GM18868 (cell line): ENCODE results near the gene HYDIN.
"Not testable (repeated sequence)": the region's sequence is repeated elsewhere in the genome, so short reads cannot be mapped to it uniquely, and the experiment has no call there.

ENCODE experiments used
- ATAC-seq: cut with Tn5 transposase; IDR thresholded peaks from one replicate; pipeline ENCODE4 v1.9.1; 2021; ENCODE audit warnings: mild to moderate bottlenecking, moderate library complexity; ENCODE audit not compliant: unreplicated experiment

Gene HYDIN

DNA sequence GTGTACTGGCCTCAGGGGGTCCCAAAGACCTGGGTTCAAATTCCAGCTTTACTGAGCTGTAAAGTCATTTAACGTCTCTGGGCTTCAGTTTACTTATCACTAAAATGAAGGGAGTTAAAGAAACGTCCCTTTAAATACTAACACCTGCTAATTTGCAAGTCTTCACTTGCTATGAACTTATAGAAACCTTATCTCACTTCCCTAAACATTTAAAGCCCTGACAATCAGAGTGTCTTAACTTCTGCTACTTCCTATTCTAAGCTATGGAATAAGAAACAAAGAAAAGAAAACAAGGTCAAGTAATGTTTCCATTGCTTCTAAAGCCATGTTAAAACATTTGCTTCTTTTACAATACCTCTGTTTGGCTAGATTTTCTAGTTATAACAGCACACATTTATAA lies 87.3 kb downstream of the HYDIN start:
- not testable (repeated sequence) for ATAC-seq

DNA sequence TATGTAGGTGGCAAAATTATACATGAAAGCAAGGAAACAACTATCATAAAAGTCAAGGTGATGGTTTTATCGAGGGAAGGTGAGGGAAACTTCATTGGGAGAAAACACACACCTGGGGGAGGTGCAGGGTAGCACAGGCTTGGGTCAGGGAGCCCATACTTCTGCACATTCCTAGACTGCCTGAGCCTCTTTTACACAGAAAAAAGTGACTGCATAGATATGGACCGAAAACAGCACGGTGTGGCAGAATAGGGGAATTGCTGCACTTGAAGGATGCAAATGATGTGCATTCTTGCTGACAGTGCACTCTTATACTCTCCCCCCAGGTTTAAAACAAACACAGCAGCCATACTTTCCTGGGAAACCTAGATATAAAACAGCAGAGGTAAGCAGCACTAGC lies 120.0 kb downstream of the HYDIN start:
- ATAC-seq, result not testable (repeated sequence)

DNA sequence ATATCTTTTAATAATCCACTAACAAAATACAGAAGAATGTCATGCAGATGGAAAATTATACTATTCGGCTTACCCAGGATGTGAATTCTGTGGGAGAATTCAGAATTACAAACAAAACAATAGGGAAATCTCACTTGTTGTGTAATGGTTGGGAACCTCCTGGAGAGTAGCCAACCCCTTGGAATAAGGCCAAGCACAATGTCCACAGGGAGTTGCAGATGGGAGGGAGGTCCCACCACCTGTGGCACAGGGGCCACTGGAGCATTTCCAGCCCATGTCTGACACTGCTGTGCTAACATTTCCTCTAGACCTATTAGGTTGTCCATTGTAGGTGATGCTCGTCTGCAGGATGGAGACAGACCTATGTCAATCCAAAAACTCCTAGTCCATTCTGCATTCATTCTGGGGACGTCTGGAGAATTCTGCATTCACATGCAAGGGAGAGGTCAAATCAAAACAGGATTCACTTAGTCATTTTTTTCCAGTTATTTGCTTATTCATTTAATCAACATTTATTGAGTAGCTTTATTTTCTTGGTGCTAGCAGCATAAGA lies 120.8 kb downstream of the HYDIN start:
- ATAC-seq, result not testable (repeated sequence)

DNA sequence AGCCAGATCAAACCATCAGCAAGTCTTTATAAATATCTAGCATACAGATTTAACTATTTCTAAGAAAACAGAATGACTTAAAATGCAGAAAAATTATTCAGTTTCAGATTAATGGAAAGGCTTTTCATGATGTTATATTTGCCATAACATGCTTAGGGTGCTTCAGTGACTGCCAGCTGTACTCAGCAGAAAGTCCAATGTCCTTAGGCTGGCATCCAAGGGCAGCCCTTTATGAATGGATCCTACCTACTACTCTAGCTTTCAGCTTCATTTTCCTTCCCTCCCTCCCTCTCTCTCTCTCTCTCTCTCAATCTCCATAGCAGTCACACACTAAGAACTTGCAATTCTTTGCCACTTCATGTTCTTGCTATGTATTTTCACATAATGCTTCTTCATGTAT lies 124.6 kb downstream of the HYDIN start:
- not testable (repeated sequence) for ATAC-seq

DNA sequence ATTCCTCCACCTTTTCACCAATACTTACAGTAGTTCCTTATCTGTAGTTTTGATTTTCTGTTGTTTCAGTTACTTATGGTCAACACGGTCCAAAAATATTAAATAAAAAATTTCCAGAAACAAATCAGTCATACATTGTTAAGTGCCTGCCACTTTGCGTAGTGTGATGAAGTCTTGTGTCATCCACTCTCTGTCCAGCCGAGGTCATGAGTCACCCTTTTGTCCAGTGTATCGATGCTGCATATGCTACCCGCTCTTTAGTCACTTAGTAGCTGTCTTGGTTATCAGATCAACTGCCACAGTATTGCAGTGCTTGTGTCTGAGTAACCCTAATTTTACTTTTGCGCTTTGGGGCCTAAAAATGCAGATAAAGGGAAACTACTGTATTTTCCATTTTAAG lies 146.9 kb downstream of the HYDIN start:
- ATAC-seq, result not testable (repeated sequence)

DNA sequence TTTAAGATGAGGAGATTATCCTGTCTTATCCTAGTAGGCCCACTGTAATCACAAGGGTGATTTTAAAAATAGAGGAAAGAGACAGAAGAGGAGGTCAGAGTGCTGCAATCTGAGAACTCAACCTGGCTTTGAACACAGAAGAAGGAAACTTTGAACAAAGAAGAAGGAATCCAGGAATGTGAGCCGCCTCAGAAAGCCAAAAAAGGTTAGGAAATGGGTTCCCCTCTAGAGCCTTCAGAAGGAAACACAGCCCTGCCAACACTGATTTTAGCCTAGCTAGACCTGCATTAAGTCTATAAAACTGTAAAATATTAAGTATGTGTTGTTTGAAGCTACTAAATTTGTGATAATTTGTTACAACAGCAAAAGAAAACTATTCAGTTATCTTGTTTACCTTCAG lies 149.7 kb downstream of the HYDIN start:
- not testable (repeated sequence) for ATAC-seq

DNA sequence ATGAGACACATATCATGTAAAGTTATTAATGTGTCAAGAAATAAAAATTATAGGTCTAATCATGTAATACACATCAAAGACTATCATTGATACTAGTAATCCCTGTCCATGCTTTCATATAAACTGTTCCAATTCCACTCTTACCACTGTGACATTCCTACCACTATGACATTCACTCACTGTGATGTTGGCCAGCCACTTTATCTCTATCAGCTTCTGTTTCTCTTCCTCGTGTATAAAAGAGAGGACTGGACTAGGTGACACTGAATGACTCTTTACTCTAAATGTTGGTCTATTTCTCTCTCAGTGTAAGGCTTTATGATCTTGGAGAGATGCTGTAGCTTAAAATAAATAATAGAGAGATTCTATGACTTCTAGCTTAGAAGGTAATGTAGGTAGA lies 150.3 kb downstream of the HYDIN start:
- not testable (repeated sequence) for ATAC-seq

DNA sequence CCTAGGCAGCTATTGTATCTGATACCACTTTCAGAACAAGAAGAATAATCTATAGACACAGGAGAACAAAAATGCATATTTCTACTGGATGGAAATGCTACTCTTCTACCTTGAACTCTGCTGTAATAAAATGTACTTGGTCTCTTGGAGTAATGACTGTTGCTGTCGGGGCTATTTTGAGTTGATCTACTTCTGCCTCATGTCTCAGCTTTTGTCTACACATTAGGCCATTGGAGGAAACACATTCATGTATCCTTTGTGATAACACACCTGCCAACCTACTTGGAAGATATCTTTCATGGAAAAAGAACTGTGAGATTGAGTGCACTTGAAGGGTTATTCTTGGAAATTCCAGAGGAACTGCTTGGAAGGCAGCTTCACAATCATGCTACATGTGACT lies 159.9 kb downstream of the HYDIN start:
- ATAC-seq, result not testable (repeated sequence)

DNA sequence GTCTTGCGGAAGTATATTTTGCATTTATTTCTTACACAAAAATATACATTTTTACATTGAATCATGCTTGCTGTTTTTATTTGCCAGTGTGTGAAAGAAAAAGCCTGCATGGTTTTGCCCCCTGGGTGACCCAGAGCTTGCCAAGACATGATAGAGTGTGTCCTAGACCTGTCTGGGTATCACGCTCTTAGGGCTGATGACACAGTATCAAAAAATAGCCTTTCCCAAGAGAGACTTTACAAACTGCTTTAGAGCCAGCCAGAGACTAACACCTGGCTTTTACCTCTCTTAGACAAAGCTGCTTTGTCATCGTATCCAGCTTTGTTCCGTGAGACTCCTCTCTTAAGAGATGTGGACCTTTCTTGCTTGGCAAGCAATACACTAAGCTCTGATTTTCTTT lies 160.7 kb downstream of the HYDIN start:
- not testable (repeated sequence) for ATAC-seq

DNA sequence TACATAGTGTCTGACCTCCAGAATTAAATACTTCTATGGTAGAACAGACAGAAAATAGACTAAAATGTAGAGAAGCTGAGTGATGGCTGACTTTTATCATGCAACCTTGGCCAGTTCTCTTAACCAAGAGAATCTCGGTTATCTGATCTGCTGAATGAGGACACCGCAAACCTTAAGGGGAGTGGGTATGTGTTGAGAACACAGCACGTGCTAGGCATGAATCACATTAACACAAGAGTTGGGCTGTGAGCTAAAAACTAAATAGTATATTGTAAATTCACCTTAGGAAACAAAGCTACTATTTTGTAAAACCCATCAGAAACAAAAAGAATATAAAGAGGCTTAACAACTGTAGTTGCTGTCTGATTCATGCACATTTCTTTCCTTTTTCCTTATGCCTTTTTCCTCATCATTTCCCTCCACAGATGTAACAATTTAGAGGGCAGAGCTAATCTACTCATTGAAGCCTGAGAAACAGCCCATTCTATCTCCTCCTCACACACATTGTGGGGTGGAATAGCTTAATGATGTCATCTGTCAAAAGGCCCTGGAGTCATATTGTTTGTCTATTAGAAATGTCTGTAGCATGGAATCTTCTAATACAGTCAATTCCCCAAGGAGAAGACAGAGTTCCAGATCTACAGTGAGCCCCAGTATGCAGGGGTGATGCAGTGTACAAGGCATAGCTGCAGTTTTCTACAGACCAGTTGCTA lies 176.5 kb downstream of the HYDIN start:
- not testable (repeated sequence) for ATAC-seq

DNA sequence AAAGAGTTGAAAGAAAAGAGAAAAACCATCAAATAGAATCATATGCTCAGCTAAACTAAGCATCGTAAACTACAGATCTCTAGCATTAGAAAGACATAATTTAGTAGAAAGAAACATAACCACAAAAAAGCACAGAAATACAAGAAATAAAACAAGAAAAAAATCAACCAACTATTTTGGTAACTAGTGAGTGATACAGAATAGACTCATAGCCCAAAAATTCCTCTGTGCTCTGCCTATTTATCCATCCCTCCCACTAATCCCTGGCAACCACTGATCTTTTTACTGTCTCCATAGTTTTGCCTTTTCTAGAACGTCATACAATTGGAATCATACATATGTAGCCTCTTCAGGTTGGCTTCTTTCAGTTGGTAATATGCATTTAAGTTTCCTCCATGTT lies 180.2 kb downstream of the HYDIN start:
- not testable (repeated sequence) for ATAC-seq

DNA sequence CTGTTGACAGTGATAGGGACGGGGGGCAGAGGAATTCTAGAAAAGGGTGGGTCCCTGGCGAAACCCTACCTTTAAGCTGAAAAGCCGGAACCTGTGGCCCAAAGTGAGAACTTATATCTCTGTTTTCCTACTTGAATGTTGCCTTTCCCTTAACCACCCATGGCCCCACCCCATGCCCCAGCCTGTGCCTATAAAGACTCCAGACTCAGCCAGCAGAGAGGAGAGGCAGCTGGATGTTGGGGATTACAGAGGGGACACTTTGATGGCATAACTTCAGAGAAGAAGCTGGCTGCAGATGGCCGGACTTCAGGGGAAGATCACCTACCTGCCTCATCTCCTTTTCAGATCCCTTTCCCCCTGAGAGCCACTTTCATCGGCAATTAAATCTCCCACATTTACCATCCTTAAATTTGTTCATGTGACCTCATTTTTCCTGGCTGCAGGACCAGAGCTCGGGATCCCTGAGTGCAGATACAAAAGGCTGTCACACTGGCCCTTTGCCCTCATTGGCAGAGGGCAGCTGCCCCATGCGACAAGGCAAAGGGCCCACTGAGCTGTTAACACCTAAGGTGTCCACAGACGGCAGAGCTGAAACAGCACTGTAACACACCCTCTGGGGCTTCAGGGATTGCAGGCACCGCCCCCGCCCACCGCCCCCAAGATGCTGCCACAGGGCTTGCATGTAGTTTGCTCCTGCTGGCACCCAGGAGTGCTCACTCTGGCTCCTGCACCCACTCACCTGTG lies 191.0 kb downstream of the HYDIN start:
- ATAC-seq, result not testable (repeated sequence)

DNA sequence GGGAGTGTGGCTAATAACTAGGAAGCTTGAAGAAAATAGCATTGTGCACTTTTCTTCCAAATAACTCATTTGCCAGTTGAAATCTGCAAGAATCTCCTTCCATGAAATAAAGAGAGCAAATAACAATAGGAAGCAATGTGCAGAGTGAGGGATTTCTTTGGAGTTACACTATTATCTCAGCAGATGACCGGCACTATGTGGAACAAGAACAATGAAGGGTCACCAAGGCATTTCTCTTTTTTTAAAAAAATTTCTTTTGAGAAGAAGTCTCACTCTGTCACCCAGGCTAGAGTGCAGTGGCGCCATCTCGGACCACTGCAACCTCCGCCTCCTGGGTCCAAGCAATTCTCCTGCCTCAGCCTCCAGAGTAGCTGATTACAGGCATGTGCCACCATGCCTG lies 192.1 kb downstream of the HYDIN start:
- not testable (repeated sequence) for ATAC-seq

DNA sequence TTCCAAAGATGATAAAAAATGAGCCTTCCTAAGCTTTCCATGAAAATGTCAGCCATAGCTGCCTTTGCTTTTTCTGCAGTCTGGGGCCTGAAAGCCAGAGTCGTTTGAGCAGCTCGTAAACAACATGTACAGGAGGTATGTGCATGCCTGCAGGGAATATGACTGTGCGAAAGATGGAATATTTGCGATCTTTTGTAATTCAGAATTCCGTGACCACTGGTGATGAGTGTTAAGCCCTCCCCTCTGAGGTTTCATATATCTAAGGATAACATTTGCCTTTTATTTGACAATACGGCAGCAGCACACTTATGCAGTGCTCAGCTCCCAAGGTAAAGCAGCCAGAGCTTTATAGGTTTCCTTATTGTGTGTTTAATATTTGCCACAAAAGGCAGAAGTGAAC lies 192.5 kb downstream of the HYDIN start:
- not testable (repeated sequence) for ATAC-seq

DNA sequence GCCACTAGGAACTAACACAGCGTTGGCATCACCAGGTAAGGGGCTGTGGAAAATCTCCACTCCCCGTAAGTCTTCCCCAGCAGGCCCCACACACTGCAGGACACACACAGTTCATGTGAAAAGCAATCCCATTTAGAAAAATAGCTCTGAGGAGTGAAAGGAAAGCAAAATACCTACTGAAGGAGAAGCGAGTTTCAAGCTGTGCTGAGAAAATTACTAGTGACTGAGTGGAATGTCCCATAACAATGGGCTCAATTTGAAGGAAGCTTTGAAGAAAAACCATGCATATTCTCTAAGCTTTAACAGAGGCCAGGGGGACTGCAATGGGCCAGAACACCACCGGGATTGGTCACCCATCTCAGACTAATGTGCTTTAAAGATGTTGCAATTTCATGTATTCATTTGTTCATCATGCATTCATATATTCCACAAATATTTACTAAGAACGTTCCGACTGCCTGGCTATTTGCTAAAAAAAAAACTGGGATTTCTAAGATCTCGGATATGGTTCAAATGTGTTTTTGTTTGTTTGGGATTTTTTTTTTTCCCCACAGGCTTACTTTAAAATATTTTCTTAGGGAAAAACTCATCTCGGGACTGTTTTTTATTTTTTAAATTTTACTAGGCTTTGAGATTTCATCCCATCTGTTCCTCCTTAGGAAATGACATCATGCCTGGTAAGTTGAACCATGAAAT lies 202.3 kb downstream of the HYDIN start:
- not testable (repeated sequence) for ATAC-seq

DNA sequence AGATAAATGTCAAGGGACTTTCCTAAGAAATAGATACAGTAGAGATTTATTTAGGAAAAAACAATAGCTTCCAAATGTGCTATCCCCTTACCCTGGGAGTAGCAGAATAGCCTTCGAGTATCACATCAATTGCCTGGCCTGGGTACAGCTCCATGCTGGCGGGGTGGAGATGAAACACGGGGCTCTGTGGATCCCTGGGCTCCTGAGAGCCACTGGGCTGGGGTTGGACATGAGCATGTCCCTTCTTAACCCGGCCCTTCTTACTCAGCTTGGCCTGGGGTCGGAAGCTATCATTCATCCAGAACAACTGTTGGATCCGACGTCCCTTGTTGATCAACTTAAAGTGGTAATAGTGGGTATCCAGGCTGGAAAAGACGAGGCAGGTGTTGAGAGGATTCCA lies 203.0 kb downstream of the HYDIN start:
- not testable (repeated sequence) for ATAC-seq

DNA sequence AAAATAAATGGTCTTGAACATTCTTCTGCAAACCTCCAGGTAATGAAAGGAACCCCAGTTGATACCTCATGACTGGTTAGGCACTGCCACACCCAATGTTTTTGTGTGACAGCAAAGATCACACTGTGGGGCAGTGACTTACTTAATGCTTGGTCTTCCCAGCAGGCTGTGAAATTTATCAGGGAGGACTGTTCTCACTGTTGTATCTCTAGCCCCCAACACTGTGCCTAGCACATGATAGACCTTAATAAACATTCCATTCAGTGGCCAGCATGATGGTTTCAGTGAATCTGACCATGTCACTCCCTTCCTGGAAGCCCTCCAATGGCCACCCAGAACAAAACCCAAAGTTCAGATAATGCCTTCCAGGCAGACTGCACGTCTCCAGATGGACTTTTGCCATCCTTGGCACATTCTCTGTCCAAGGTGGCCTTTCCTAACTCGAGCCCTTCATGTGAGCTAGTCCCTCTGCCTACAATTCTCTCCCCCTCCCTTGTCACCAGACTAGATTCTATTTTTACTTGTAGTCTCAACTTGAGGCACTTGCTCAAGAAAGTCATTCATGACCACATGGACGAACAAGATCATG lies 206.6 kb downstream of the HYDIN start:
- not testable (repeated sequence) for ATAC-seq

DNA sequence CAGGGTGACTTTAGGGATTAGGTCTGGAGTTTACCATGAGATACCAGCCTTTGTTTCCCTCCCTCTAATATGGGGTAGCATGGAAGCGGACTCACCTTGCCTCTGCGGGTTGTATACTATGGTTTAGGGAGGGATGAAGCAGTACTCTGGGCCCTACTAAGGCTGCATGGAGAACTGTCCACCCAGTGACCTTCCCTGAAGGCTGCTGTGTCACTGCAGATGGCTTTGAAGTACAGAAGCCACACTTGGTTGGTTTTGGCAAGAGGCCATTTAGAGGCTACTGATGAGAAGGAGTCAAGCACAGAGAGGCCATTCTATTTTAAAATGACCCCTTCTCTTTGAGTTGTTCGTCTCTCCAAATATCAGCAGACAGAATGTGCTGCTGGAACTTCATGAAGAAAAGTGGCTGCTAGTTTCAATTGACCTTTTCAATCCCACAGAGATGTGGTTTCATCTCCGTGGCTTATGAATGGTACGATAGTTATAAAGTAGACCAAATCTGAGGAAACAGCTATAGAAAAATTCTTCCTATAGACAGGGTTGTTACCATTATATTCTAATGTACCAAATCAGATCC lies 208.5 kb downstream of the HYDIN start:
- not testable (repeated sequence) for ATAC-seq

DNA sequence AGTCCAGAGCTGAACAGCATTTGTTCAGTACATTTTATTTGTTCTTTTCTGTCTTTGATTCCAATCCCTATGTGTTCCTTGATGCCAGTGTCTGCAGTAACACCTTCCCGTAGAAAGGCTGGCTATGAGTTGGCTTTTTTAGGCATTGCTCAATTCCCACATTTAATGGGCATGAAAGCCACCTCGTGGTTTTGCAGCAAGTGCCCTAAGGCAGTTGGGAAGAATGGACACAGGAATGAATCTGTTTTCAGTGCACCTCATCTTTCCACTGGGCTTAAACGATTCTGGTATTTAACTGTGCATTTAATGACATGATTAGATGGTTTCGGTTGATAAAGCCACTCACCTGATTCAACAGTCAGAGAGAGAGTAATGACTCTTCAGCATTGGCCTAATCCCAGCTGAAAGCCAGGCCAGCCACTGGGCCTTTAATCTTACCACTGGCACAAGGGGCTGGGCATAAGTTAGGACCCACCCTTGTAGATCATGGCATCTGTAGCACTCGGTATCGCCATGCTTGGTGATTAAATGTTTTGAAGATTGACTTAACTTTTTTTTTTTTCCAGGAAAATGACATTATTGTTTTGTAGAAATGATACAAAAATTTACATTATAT lies 211.3 kb downstream of the HYDIN start:
- not testable (repeated sequence) for ATAC-seq

DNA sequence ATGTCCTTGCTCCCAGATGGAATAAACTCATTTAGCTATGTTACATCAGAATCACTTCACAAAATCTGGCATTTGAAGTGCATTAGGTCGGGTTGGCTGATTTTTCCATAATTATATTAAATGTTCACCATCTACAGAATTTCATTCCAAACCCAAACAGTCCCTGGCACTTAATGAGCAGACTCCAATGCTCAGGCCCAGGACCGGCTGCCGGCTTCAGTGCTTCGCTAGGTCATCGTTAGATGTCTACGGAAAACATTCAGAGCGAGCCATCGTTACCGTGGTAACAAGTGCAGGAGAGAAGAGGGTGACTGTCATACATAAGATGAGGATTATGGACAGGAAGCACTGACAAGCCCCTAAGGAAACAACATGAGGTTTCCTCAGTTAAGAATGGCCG lies 215.1 kb downstream of the HYDIN start:
- ATAC-seq, result not testable (repeated sequence)
